ENCODE data around the gene LONRF3. TPM values are rescaled to one million over a fixed set of nuclear protein-coding genes. Genes with fewer than 3 reads are reported as not detected.

Gene LONRF3
- total RNA-seq, 2 donors from 2014 or later = 2.5 to 3.8 TPM

DNA sequence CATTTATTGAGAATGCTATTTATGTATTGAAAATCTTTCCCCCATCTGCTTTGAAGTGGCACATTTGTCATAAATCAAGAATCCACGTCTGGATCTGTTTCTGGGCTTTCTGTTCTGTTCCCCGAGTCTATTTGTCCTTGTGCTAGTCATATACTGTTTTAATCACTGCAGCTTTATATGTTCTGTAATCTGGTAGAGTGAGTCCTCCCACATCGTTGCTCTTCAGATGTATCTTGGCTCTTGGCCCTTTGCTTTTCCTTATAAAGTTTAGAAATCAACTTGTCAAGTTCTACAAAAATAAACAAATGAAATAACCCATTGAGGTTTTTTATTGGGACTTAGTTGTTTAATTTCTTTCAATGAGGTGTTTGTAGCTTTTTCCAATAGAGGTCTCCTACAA lies 29.0 kb downstream of the LONRF3 start:
- Mint-ChIP-seq H3K27ac (no peak overlapping the region), H3K36me3 (ENCODE audit: low read depth) (no peaks in the 10 kb centered on the region), H3K9me3 (peaks cover 29% of the 10 kb centered on the region), H3K4me3 (no peak overlapping the region), H3K27me3 (ENCODE audit: insufficient read depth) (no peaks in the 10 kb centered on the region), H3K4me1 (peaks cover 8% of the 10 kb centered on the region)
- no peak for DNase-seq
- Histone ChIP-seq H3K4me1 (ENCODE audit: control insufficient read depth, insufficient read depth, low read length) (no peaks in the 10 kb centered on the region), H3K27ac (ENCODE audit: low read depth, low read length) (no peak overlapping the region), H3K27me3 (ENCODE audit: control insufficient read depth, insufficient read depth, low read length, poor library complexity, severe bottlenecking) (no peaks in the 10 kb centered on the region), H3K4me3 (ENCODE audit: low read length) (no peak overlapping the region), H3K36me3 (ENCODE audit: control insufficient read depth, insufficient read depth, low read length) (no peaks in the 10 kb centered on the region), H3K9me3 (ENCODE audit: control insufficient read depth, low read length) (no peaks in the 10 kb centered on the region), H3K9ac (ENCODE audit: extremely low read depth, low read length, poor library complexity, severe bottlenecking) (no peak overlapping the region)
- TF ChIP-seq, protein P1, sequence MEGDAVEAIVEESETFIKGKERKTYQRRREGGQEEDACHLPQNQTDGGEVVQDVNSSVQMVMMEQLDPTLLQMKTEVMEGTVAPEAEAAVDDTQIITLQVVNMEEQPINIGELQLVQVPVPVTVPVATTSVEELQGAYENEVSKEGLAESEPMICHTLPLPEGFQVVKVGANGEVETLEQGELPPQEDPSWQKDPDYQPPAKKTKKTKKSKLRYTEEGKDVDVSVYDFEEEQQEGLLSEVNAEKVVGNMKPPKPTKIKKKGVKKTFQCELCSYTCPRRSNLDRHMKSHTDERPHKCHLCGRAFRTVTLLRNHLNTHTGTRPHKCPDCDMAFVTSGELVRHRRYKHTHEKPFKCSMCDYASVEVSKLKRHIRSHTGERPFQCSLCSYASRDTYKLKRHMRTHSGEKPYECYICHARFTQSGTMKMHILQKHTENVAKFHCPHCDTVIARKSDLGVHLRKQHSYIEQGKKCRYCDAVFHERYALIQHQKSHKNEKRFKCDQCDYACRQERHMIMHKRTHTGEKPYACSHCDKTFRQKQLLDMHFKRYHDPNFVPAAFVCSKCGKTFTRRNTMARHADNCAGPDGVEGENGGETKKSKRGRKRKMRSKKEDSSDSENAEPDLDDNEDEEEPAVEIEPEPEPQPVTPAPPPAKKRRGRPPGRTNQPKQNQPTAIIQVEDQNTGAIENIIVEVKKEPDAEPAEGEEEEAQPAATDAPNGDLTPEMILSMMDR (conservative IDR thresholded peaks at IDR 0.05) = no peak
- WGBS, 2 experiments (ENCODE audit: insufficient coverage in 1 of 2, insufficient read length in 1 of 2) = 97% methylated on average over 3 of the region's 3 CpGs; no CpG with 5 or more reads in 1 of the 2 experiments

DNA sequence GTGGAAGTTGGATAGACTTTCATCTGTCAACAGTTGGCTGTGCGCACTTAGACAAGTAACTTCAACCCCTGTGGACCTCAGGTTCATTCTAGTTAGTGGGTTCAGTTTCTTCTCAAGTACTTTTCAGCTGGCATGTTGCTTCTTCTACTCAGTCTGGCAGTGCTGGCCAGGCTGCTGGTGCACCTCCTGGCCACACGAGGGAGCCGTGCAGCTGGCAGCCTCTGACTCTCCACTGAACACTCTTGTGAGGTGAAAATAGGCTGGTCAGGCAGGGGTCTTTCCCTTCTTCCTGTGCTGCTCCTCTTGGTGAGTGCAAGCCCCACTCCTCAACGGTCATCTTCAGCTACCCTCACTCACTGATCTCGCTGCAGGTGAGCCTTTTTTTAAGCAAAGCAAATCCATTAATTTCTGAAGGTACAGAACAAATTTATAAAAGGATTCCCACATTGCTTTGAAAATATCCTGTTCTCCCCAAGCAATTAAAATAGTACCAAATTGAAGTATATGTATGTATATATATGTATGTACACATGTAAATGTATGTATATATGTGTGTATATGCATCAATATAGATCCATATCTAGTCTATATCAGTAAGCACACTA lies 30.6 kb downstream of the LONRF3 start:
- H3K9ac ChIP-seq (ENCODE audit: extremely low read depth, low read length, poor library complexity, severe bottlenecking) = no peak overlapping the region
- no peak overlapping the region for H3K4me3 ChIP-seq (ENCODE audit: low read length)
- no peaks in the 10 kb centered on the region for H3K36me3 ChIP-seq (ENCODE audit: control insufficient read depth, insufficient read depth, low read length)
- no peak overlapping the region for H3K27ac ChIP-seq (ENCODE audit: low read depth, low read length)
- WGBS, 2 experiments (ENCODE audit: insufficient coverage in 1 of 2, insufficient read length in 1 of 2) = 11% methylated on average over 5 of the region's 5 CpGs; no CpG with 5 or more reads in 1 of the 2 experiments
- Mint-ChIP-seq H3K27me3 (ENCODE audit: insufficient read depth) (no peaks in the 10 kb centered on the region), H3K4me1 (peaks cover 8% of the 10 kb centered on the region), H3K27ac (no peak overlapping the region), H3K9me3 (peaks cover 38% of the 10 kb centered on the region), H3K4me3 (no peak overlapping the region), H3K36me3 (ENCODE audit: low read depth) (no peaks in the 10 kb centered on the region)
- TF ChIP-seq, protein P1 (conservative IDR thresholded peaks at IDR 0.05) = peak; percentile 87
- peak; percentile 87 for DNase-seq
- no peaks in the 10 kb centered on the region for H3K9me3 ChIP-seq (ENCODE audit: control insufficient read depth, low read length)
- no peaks in the 10 kb centered on the region for H3K27me3 ChIP-seq (ENCODE audit: control insufficient read depth, insufficient read depth, low read length, poor library complexity, severe bottlenecking)
- no peaks in the 10 kb centered on the region for H3K4me1 ChIP-seq (ENCODE audit: control insufficient read depth, insufficient read depth, low read length)

DNA sequence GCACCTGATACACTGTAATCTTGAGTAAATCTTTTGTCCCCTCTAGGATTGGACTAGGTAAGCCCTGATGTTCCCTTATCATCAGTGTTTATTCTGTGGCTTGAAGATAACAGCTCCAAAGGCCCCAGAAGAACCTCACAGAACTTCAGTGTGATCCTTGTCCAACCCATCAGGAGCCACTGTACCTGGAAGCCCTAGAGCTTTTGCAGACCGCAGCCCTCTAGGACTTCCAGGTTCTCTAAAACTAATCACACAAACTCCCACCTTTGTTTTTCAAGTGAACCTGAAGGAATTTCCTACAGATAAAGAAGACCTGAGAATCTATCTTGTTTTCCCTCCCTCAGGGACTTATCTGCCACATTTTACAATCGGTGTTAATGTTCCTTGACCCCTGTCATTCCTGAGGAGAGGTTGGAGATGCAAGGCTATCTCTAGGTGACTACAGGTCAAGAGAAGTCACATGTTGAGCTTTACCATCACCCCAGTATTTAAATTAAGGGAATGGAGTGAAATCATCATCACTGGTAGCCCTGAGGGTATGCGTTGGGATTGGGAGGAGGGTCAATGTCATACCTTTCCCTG lies 32.9 kb downstream of the LONRF3 start:
- no peaks in the 10 kb centered on the region for H3K27me3 Mint-ChIP-seq (ENCODE audit: insufficient read depth)
- no peaks in the 10 kb centered on the region for H3K9me3 ChIP-seq (ENCODE audit: control insufficient read depth, low read length)
- H3K9ac ChIP-seq (ENCODE audit: extremely low read depth, low read length, poor library complexity, severe bottlenecking) = no peak overlapping the region
- peaks cover 4% of the 10 kb centered on the region for H3K36me3 Mint-ChIP-seq (ENCODE audit: low read depth)
- TF ChIP-seq, protein P1 (conservative IDR thresholded peaks at IDR 0.05) = no peak
- no peaks in the 10 kb centered on the region for H3K4me1 ChIP-seq (ENCODE audit: control insufficient read depth, insufficient read depth, low read length)
- H3K36me3 ChIP-seq (ENCODE audit: control insufficient read depth, insufficient read depth, low read length) = no peaks in the 10 kb centered on the region
- peak overlapping the region; percentile 82 for H3K27ac Mint-ChIP-seq
- no peak overlapping the region for H3K4me3 ChIP-seq (ENCODE audit: low read length)
- peaks cover 50% of the 10 kb centered on the region for H3K9me3 Mint-ChIP-seq
- 34% methylated on average over 3 of the region's 3 CpGs; no CpG with 5 or more reads in 1 of the 2 experiments for WGBS, 2 experiments (ENCODE audit: insufficient coverage in 1 of 2, insufficient read length in 1 of 2)
- H3K4me1 Mint-ChIP-seq = peaks cover 6% of the 10 kb centered on the region
- no peaks in the 10 kb centered on the region for H3K27me3 ChIP-seq (ENCODE audit: control insufficient read depth, insufficient read depth, low read length, poor library complexity, severe bottlenecking)
- peak; percentile 59 for DNase-seq
- no peak overlapping the region for H3K27ac ChIP-seq (ENCODE audit: low read depth, low read length)
- H3K4me3 Mint-ChIP-seq = no peak overlapping the region

All from endodermal cell (in vitro differentiated cells).